ENCODE data around the gene C1QB. TPM values are rescaled to one million over a fixed set of nuclear protein-coding genes. Genes with fewer than 3 reads are reported as not detected.
A peak's percentile ranks its signal among the peaks of the same experiment; 100 is the strongest.

C1QB gene
- polyA plus RNA-seq, 1 donor: 73.0 TPM

GRCh38 chr1:22676916-22677583 lies 24.0 kb downstream of the C1QB start:
- peak overlapping the region; percentile 23 for H3K4me3 ChIP-seq (ENCODE audit: low read length)
- peaks cover 2% of the 10 kb centered on the region for H3K27me3 ChIP-seq (ENCODE audit: control insufficient read depth, insufficient read depth, low read length)
- DNase-seq: peak; percentile 53 to 83
- no CpG with 5 or more reads among the region's 37 CpGs for WGBS (ENCODE audit: insufficient coverage, low lambda C conversion rate)
- H3K4me1 ChIP-seq (ENCODE audit: control insufficient read depth, insufficient read depth, low read length): peaks cover 28% of the 10 kb centered on the region
- no peaks in the 10 kb centered on the region for H3K9me3 ChIP-seq (ENCODE audit: control insufficient read depth, low read depth, low read length)
- H3K27ac ChIP-seq (ENCODE audit: low read length): peak overlapping the region; percentile 58
- no peaks in the 10 kb centered on the region for H3K36me3 ChIP-seq (ENCODE audit: control insufficient read depth, insufficient read depth, low read length)

- no peak for DNase-seq
- peak overlapping the region; percentile 58 for H3K27ac ChIP-seq (ENCODE audit: low read length)
- H3K4me3 ChIP-seq (ENCODE audit: low read length): no peak overlapping the region
- peaks cover 28% of the 10 kb centered on the region for H3K4me1 ChIP-seq (ENCODE audit: control insufficient read depth, insufficient read depth, low read length)
- WGBS (ENCODE audit: insufficient coverage, low lambda C conversion rate): 100% methylated on average over 1 of the region's 13 CpGs
- no peaks in the 10 kb centered on the region for H3K36me3 ChIP-seq (ENCODE audit: control insufficient read depth, insufficient read depth, low read length)
- H3K9me3 ChIP-seq (ENCODE audit: control insufficient read depth, low read depth, low read length): no peaks in the 10 kb centered on the region
- H3K27me3 ChIP-seq (ENCODE audit: control insufficient read depth, insufficient read depth, low read length): no peaks in the 10 kb centered on the region
Observed at GRCh38 chr1:22677931-22678896, 25.2 kb downstream of the C1QB start.

GRCh38 chr1:22680726-22681125 lies 27.7 kb downstream of the C1QB start:
- no peaks in the 10 kb centered on the region for H3K27me3 ChIP-seq (ENCODE audit: control insufficient read depth, insufficient read depth, low read length)
- no peak overlapping the region for H3K27ac ChIP-seq (ENCODE audit: low read length)
- H3K9me3 ChIP-seq (ENCODE audit: control insufficient read depth, low read depth, low read length): no peaks in the 10 kb centered on the region
- no peak overlapping the region for H3K4me3 ChIP-seq (ENCODE audit: low read length)
- peaks cover 28% of the 10 kb centered on the region for H3K4me1 ChIP-seq (ENCODE audit: control insufficient read depth, insufficient read depth, low read length)
- peak in 1 of 2 donors; percentile 63 for DNase-seq
- WGBS (ENCODE audit: insufficient coverage, low lambda C conversion rate): no CpG with 5 or more reads among the region's 9 CpGs
- H3K36me3 ChIP-seq (ENCODE audit: control insufficient read depth, insufficient read depth, low read length): no peaks in the 10 kb centered on the region

GRCh38 chr1:22681556-22682276 lies 28.7 kb downstream of the C1QB start:
- Histone ChIP-seq H3K4me3 (ENCODE audit: low read length) (no peak overlapping the region), H3K9me3 (ENCODE audit: control insufficient read depth, low read depth, low read length) (no peaks in the 10 kb centered on the region), H3K36me3 (ENCODE audit: control insufficient read depth, insufficient read depth, low read length) (no peaks in the 10 kb centered on the region), H3K27me3 (ENCODE audit: control insufficient read depth, insufficient read depth, low read length) (no peaks in the 10 kb centered on the region), H3K27ac (ENCODE audit: low read length) (no peak overlapping the region), H3K4me1 (ENCODE audit: control insufficient read depth, insufficient read depth, low read length) (peaks cover 24% of the 10 kb centered on the region)
- no peak for DNase-seq
- WGBS (ENCODE audit: insufficient coverage, low lambda C conversion rate): 40% methylated on average over 2 of the region's 15 CpGs

DNA sequence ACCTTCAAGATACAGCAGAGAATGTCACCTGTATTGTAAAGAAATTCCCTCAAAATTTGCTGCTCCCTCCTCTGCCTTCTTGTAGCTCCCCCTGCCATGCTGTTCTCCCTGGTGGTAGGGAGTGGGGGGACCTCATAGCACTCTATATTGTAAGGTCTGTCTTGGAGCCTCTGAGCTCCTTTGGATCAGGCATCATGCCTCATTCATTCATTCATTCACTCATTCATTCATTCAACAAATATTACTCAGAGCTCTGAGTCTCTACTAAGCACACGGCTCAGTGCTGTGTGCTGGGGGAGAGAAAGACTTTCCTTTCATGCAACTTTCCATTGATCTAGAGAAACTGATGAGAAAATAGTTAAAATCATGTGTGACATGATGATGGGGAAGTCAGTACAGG lies 30.5 kb downstream of the C1QB start:
- no CpG with 5 or more reads among the region's 1 CpG for WGBS (ENCODE audit: insufficient coverage, low lambda C conversion rate)
- H3K27ac ChIP-seq (ENCODE audit: low read length): no peak overlapping the region
- H3K4me1 ChIP-seq (ENCODE audit: control insufficient read depth, insufficient read depth, low read length): peaks cover 9% of the 10 kb centered on the region
- no peaks in the 10 kb centered on the region for H3K9me3 ChIP-seq (ENCODE audit: control insufficient read depth, low read depth, low read length)
- H3K4me3 ChIP-seq (ENCODE audit: low read length): no peak overlapping the region
- H3K36me3 ChIP-seq (ENCODE audit: control insufficient read depth, insufficient read depth, low read length): no peaks in the 10 kb centered on the region
- no peak for DNase-seq
- no peaks in the 10 kb centered on the region for H3K27me3 ChIP-seq (ENCODE audit: control insufficient read depth, insufficient read depth, low read length)

- no CpG with 5 or more reads among the region's 10 CpGs for WGBS (ENCODE audit: insufficient coverage, low lambda C conversion rate)
- H3K27ac ChIP-seq (ENCODE audit: low read length): no peak overlapping the region
- H3K4me1 ChIP-seq (ENCODE audit: control insufficient read depth, insufficient read depth, low read length): peaks cover 5% of the 10 kb centered on the region
- H3K9me3 ChIP-seq (ENCODE audit: control insufficient read depth, low read depth, low read length): no peaks in the 10 kb centered on the region
- no peak for DNase-seq
- H3K4me3 ChIP-seq (ENCODE audit: low read length): no peak overlapping the region
- H3K36me3 ChIP-seq (ENCODE audit: control insufficient read depth, insufficient read depth, low read length): no peaks in the 10 kb centered on the region
- H3K27me3 ChIP-seq (ENCODE audit: control insufficient read depth, insufficient read depth, low read length): no peaks in the 10 kb centered on the region
Observed at GRCh38 chr1:22685591-22686059, 32.6 kb downstream of the C1QB start.

DNA sequence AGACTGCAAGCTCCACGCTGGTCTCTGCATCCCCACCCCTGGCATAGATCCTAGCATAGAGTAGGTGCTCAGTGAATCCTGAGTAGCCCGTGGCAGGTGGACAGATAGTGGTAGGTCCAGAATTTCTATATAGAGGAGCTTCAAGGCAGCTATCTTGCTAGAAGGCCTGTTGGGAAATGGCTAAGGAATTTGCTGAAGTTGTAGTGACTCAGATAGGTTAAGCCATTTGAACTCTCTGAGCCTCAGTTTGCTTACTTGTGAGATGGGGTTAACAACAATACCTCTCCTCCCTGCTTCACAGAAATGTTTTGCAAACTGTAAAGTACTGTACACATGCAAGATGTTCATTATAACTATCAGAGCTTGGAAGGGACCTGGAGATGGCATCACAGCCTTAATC lies 34.2 kb downstream of the C1QB start:
- H3K4me1 ChIP-seq (ENCODE audit: control insufficient read depth, insufficient read depth, low read length): peaks cover 5% of the 10 kb centered on the region
- no peaks in the 10 kb centered on the region for H3K36me3 ChIP-seq (ENCODE audit: control insufficient read depth, insufficient read depth, low read length)
- H3K27me3 ChIP-seq (ENCODE audit: control insufficient read depth, insufficient read depth, low read length): no peaks in the 10 kb centered on the region
- WGBS (ENCODE audit: insufficient coverage, low lambda C conversion rate): no CpG with 5 or more reads among the region's 2 CpGs
- H3K27ac ChIP-seq (ENCODE audit: low read length): no peak overlapping the region
- H3K9me3 ChIP-seq (ENCODE audit: control insufficient read depth, low read depth, low read length): no peaks in the 10 kb centered on the region
- H3K4me3 ChIP-seq (ENCODE audit: low read length): no peak overlapping the region
- DNase-seq: no peak

DNA sequence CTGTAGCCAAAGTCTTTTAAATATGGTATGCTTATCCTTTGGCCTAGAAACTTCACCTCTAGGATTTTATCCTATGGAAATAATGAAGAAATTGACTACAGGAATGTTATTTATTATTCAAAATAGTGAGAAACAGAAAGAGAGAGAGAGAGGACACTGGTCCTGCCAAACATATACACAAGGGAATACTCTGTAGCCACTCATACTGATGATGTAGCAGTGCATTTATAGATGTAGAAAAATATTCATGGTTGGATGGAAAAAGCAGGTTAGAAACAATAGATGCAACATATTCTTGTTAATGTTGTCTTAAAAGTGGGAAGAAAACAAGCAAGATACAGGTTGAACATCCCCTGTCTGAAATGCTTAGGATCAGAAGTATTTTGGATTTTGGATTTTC lies 35.4 kb downstream of the C1QB start:
- no peaks in the 10 kb centered on the region for H3K36me3 ChIP-seq (ENCODE audit: control insufficient read depth, insufficient read depth, low read length)
- H3K4me3 ChIP-seq (ENCODE audit: low read length): no peak overlapping the region
- peaks cover 5% of the 10 kb centered on the region for H3K4me1 ChIP-seq (ENCODE audit: control insufficient read depth, insufficient read depth, low read length)
- no peak for DNase-seq
- H3K9me3 ChIP-seq (ENCODE audit: control insufficient read depth, low read depth, low read length): no peaks in the 10 kb centered on the region
- H3K27ac ChIP-seq (ENCODE audit: low read length): no peak overlapping the region
- H3K27me3 ChIP-seq (ENCODE audit: control insufficient read depth, insufficient read depth, low read length): no peaks in the 10 kb centered on the region

- peaks cover 5% of the 10 kb centered on the region for H3K4me1 ChIP-seq (ENCODE audit: control insufficient read depth, insufficient read depth, low read length)
- WGBS (ENCODE audit: insufficient coverage, low lambda C conversion rate): 33% methylated on average over 1 of the region's 11 CpGs
- H3K27me3 ChIP-seq (ENCODE audit: control insufficient read depth, insufficient read depth, low read length): no peaks in the 10 kb centered on the region
- peak; percentile 76 to 82 for DNase-seq
- no peaks in the 10 kb centered on the region for H3K36me3 ChIP-seq (ENCODE audit: control insufficient read depth, insufficient read depth, low read length)
- no peak overlapping the region for H3K4me3 ChIP-seq (ENCODE audit: low read length)
- no peaks in the 10 kb centered on the region for H3K9me3 ChIP-seq (ENCODE audit: control insufficient read depth, low read depth, low read length)
- H3K27ac ChIP-seq (ENCODE audit: low read length): no peak overlapping the region
Observed at GRCh38 chr1:22689505-22689904, 36.5 kb downstream of the C1QB start.

DNA sequence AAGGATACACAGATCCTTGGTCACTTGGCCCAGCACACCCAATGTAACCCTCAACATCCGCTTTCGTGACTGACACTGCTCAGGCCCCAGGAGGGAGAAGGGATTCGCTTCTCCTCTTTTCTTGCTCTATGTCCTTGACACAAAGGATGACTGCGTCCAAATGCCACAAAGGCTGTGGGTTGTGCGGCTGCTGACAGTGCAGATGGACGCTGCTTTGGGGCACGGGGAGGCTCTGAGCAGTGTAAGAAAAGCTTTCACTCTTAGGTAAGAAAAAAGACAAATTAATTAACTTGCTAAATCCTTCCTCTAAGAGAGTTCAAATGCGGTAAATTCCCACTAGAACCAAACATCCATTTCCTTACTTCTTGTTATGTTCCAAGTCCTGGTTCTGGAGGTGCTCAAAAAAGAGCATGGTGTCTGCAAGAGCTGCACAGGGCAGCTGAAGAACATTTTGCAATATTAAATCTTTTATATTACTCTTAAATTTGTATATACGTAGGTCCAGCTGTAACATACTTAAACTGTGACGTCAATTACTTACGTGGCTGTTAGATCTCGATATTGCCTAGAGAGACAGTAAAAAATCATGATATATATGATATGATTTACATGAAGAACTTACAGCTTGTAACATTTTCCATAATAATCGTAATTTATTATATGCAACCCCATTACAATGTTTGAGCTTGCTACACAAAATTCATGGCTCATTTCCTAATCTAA lies 38.2 kb downstream of the C1QB start:
- Histone ChIP-seq H3K27me3 (ENCODE audit: control insufficient read depth, insufficient read depth, low read length) (no peaks in the 10 kb centered on the region), H3K4me3 (ENCODE audit: low read length) (no peak overlapping the region), H3K36me3 (ENCODE audit: control insufficient read depth, insufficient read depth, low read length) (no peaks in the 10 kb centered on the region), H3K9me3 (ENCODE audit: control insufficient read depth, low read depth, low read length) (no peaks in the 10 kb centered on the region), H3K4me1 (ENCODE audit: control insufficient read depth, insufficient read depth, low read length) (peaks cover 5% of the 10 kb centered on the region), H3K27ac (ENCODE audit: low read length) (no peak overlapping the region)
- no peak for DNase-seq
- 85% methylated on average over 5 of the region's 13 CpGs for WGBS (ENCODE audit: insufficient coverage, low lambda C conversion rate)
